ENCODE measurements around the gene MECR. TPM values are rescaled to one million over a fixed set of nuclear protein-coding genes. Genes with fewer than 3 reads are reported as not detected.

MECR gene
- total RNA-seq, 1 donor from 2014 or later = 11.7 TPM

- Histone ChIP-seq H3F3A (ENCODE audit: low read depth) (peaks cover 31% of the 10 kb centered on the region), H3K9ac (no peak overlapping the region), H3K9me3 (ENCODE audit: low read depth) (no peaks in the 10 kb centered on the region), H3K4me3 (no peak overlapping the region), H3K4me2 (peak overlapping the region; percentile 95), H4K20me1 (ENCODE audit: low read depth) (peaks cover 12% of the 10 kb centered on the region), H3K27ac (no peak overlapping the region), H3K79me2 (ENCODE audit: low read depth) (peaks cover 6% of the 10 kb centered on the region), H3K36me3 (no peaks in the 10 kb centered on the region), H3K4me1 (peaks cover 29% of the 10 kb centered on the region), H3K27me3 (peaks cover 57% of the 10 kb centered on the region), H2AFZ (replicated peaks) (no peak overlapping the region)
- Mint-ChIP-seq H3K4me1 (peaks cover 34% of the 10 kb centered on the region), H3K36me3 (no peaks in the 10 kb centered on the region), H3K27ac (no peak overlapping the region), H3K9me3 (peaks cover 5% of the 10 kb centered on the region), H3K27me3 (ENCODE audit: insufficient read depth, low read depth) (peaks cover 41% of the 10 kb centered on the region), H3K4me3 (peak overlapping the region; percentile 85)
- TF ChIP-seq, protein P1, sequence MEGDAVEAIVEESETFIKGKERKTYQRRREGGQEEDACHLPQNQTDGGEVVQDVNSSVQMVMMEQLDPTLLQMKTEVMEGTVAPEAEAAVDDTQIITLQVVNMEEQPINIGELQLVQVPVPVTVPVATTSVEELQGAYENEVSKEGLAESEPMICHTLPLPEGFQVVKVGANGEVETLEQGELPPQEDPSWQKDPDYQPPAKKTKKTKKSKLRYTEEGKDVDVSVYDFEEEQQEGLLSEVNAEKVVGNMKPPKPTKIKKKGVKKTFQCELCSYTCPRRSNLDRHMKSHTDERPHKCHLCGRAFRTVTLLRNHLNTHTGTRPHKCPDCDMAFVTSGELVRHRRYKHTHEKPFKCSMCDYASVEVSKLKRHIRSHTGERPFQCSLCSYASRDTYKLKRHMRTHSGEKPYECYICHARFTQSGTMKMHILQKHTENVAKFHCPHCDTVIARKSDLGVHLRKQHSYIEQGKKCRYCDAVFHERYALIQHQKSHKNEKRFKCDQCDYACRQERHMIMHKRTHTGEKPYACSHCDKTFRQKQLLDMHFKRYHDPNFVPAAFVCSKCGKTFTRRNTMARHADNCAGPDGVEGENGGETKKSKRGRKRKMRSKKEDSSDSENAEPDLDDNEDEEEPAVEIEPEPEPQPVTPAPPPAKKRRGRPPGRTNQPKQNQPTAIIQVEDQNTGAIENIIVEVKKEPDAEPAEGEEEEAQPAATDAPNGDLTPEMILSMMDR (IDR thresholded peaks at IDR 0.05) = no peak
- TF ChIP-seq EZH2 (IDR thresholded peaks at IDR 0.05) (no peak), EZH2phosphoT487 (IDR thresholded peaks at IDR 0.05) (no peak)
- DNase-seq (ENCODE audit: low spot score) = no peak
These were observed 8.4 kb upstream of the MECR start for GRCh38 chr1:29239142-29239541.

GRCh38 chr1:29238620-29239002 lies 7.9 kb upstream of the MECR start:
- H3K27me3 ChIP-seq = peaks cover 62% of the 10 kb centered on the region
- peak overlapping the region; percentile 95 for H3K4me2 ChIP-seq
- no peak for DNase-seq (ENCODE audit: low spot score)

DNA sequence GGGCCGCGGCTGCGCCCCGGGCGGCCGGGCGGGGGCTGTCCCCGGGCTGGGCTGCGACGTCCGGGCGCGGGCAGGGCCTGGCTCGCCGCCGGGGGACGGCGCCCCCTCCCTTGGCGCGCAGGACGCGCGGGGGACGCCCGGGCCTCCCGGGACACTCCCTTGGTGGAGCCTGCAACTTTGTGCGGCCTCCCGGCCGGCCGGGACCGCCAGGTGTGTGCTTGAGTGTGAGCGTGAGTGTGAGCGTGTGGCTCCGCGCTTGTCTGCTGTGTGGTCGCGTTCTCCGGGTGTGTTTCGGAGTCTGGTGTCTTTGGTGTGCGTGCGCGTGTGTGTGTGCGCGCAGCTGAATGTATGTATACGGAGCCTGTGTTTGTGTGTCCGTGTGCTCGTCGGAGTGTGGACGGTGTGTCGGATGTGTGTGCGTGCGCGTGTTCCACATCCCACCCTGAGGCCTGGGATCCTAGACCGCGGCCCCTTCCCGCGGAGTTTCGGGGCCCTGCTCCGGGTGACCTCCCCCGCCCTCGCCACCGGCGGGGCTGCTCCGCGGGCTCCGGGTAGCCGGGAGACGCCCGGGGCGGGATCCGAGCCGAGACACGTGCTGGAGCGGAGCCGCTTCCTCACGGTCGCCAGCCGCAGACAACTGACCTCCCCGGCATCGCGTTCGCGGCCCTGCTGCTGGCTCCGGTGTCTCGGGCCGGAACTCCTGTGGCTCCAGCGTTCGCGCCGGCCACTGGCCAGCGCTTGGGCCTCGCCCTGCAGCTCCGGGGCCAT lies 7.3 kb upstream of the MECR start:
- Mint-ChIP-seq H3K4me3 (peak overlapping the region; percentile 94), H3K9me3 (peaks cover 5% of the 10 kb centered on the region), H3K36me3 (no peaks in the 10 kb centered on the region), H3K27me3 (ENCODE audit: insufficient read depth, low read depth) (peaks cover 47% of the 10 kb centered on the region), H3K4me1 (peaks cover 34% of the 10 kb centered on the region), H3K27ac (no peak overlapping the region)
- peak overlapping the region; percentile 61 for H2AFZ ChIP-seq (replicated peaks)
- H3K9ac ChIP-seq = no peak overlapping the region
- peak; percentile 77 for TF ChIP-seq EZH2phosphoT487 (IDR thresholded peaks at IDR 0.05)
- TF ChIP-seq, protein P1 (IDR thresholded peaks at IDR 0.05) = no peak
- TF ChIP-seq EZH2 (IDR thresholded peaks at IDR 0.05) = peak; percentile 80
- DNase-seq (ENCODE audit: low spot score) = peak; percentile 75
- peak overlapping the region; percentile 56 for H3K4me3 ChIP-seq
- no peaks in the 10 kb centered on the region for H3K36me3 ChIP-seq
- peaks cover 6% of the 10 kb centered on the region for H3K79me2 ChIP-seq (ENCODE audit: low read depth)
- H3K4me1 ChIP-seq = peaks cover 29% of the 10 kb centered on the region
- H3F3A ChIP-seq (ENCODE audit: low read depth) = peaks cover 31% of the 10 kb centered on the region
- peaks cover 64% of the 10 kb centered on the region for H3K27me3 ChIP-seq
- H3K9me3 ChIP-seq (ENCODE audit: low read depth) = no peaks in the 10 kb centered on the region
- peaks cover 12% of the 10 kb centered on the region for H4K20me1 ChIP-seq (ENCODE audit: low read depth)
- peak overlapping the region; percentile 95 for H3K4me2 ChIP-seq
- no peak overlapping the region for H3K27ac ChIP-seq

More at GRCh38 chr1:29238620-29239002, 7.9 kb upstream of the MECR start:
- peaks cover 29% of the 10 kb centered on the region for H3K4me1 ChIP-seq
- Mint-ChIP-seq H3K27ac (no peak overlapping the region), H3K27me3 (ENCODE audit: insufficient read depth, low read depth) (peaks cover 45% of the 10 kb centered on the region), H3K4me1 (peaks cover 34% of the 10 kb centered on the region), H3K4me3 (peak overlapping the region; percentile 85), H3K9me3 (peaks cover 5% of the 10 kb centered on the region), H3K36me3 (no peaks in the 10 kb centered on the region)
- H3K27ac ChIP-seq = no peak overlapping the region
- H4K20me1 ChIP-seq (ENCODE audit: low read depth) = peaks cover 12% of the 10 kb centered on the region
- H3K36me3 ChIP-seq = no peaks in the 10 kb centered on the region
- H3K9ac ChIP-seq = no peak overlapping the region
- peaks cover 31% of the 10 kb centered on the region for H3F3A ChIP-seq (ENCODE audit: low read depth)
- H2AFZ ChIP-seq (replicated peaks) = peak overlapping the region; percentile 61
- H3K4me3 ChIP-seq = peak overlapping the region; percentile 56
- peaks cover 6% of the 10 kb centered on the region for H3K79me2 ChIP-seq (ENCODE audit: low read depth)
- H3K9me3 ChIP-seq (ENCODE audit: low read depth) = no peaks in the 10 kb centered on the region
- TF ChIP-seq, protein P1 (IDR thresholded peaks at IDR 0.05) = peak; percentile 12
- TF ChIP-seq EZH2 (IDR thresholded peaks at IDR 0.05) (no peak), EZH2phosphoT487 (IDR thresholded peaks at IDR 0.05) (no peak)

Data from neural progenitor cell (in vitro differentiated cells).